Measurements from ENCODE around the gene ONECUT2.
A peak's percentile ranks its signal among the peaks of the same experiment; 100 is the strongest.

ONECUT2 gene

DNA sequence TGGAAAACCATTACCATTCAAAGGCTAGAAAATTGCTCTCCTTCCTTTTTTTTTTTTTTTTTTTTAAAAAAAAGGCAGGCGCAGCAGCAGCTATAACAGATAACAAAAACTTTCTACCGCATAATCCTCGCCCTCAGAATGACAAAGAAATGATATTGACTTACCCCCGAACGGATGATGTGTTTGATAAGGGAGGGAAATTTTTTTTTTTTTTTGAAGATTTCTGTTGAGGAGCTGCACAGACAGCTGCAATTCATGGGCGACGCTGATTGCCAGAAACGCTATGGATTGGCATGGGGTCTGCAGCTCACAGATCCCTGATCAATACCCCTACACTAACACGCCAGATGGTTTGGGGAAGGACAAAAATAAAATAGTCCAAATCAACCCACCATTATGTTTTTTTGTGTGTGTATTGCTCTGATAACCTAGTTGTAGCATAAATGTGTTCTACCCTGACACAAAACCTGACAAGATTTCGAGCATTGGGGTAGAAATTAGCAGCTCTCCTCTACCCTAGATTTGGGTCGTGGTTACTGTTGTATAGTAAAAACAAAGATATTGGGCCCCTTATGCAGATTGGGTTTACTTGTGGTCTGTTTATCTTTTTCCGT lies 3.6 kb upstream of the ONECUT2 start:
- DNase-seq = no peak

DNA sequence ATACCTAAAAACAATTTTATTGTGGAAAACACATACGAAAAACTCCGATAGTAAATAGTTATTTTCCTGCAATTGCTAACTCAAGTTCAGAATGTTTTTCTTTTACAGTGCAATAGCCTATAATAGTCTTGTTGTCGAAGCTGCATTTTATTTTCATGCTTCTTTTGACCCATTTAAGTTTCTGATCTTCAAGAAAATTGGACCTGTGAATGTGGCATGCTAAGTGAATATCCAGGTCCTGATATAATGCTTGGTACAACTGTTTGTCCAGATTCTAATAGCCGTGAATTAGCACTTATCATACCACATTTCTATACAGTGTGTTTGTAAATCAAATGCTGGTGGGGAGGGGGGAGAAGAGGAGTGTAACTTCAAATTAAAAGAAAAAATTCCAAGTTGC lies 3.0 kb upstream of the ONECUT2 start:
- DNase-seq = no peak

DNA sequence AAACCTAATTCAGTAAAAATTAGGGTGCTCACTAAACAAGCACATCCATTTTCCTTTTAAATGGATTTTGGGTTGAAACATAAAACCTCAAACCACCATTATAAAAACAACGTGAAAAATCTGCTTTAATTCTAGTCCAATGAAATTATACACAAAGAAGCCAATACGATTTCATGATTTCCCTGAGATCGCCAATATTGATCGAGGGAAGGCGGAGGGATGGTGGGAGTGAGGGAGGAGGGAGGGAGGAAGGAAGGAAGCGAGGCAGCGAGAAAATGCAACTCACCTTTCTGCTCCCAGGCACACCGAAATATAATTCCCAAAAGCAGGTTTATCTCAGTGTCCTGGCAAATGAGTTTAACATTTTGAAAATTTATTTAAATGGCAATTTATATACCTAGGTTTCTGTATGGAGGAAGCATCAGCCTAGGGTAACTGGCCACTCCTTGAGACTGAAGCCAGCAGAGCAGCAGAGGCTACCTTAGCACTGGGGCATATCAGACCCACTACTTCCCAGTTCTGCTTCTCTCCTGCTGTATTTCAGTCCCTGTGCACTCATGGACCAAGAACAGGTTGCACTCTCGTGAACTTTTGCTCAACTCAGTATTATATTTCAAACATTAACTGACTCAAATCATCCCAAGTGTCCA lies 2.3 kb upstream of the ONECUT2 start:
- no peak for DNase-seq

DNA sequence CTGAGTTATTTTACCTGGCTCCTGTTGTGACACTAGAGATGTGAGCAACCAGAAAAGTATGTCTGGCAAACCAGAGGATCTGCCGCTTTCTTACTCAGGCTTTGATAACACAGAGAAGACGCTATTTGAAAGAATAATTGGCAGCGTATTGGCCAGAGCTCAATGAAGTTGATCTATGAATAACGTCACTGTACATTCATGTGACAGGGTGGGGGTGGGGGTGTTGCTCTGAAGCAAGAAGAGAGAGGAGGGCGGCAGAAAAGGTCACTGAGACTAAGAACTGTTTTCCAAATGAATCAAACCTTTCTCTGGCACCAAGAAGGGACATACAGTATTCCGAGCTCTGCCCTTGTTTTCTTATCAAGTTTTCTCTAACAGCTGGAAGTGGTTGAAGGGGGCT lies 1.7 kb upstream of the ONECUT2 start:
- no peak for DNase-seq

DNA sequence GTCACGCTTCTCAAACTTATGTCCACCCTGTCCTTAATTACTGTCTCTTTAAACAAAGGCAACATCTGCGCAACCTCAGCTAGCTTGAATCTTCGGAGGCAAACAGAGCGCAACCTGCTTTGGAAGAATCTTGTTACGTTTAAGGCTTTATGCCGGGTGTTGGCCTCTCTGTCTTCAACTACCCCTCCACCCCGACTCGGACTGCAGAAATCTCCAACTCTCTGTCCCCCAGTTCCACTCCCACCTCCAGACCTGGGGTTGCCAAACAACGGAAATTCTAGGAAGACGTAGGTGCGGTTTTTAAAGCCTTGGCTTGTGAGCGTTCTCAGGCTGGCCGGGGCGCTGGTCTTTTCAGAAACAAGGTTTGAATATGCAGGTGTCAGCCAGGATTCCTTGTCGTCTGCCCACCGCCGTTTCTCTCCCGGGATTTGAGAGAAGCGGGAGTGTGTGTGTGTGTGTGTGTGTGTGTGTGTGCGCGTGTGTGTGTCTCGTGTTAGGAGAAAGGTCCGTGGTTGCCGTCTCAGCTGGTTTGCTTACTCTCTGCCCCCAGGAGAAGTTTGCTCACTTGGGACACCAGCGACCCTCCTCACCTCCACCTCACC lies 1.1 kb upstream of the ONECUT2 start:
- no peak for DNase-seq

DNA sequence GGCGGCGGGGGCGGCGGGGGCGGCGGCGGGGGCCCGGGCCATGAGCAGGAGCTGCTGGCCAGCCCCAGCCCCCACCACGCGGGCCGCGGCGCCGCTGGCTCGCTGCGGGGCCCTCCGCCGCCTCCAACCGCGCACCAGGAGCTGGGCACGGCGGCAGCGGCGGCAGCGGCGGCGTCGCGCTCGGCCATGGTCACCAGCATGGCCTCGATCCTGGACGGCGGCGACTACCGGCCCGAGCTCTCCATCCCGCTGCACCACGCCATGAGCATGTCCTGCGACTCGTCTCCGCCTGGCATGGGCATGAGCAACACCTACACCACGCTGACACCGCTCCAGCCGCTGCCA lies 644 bp downstream of the ONECUT2 start:
- no peak for DNase-seq

DNA sequence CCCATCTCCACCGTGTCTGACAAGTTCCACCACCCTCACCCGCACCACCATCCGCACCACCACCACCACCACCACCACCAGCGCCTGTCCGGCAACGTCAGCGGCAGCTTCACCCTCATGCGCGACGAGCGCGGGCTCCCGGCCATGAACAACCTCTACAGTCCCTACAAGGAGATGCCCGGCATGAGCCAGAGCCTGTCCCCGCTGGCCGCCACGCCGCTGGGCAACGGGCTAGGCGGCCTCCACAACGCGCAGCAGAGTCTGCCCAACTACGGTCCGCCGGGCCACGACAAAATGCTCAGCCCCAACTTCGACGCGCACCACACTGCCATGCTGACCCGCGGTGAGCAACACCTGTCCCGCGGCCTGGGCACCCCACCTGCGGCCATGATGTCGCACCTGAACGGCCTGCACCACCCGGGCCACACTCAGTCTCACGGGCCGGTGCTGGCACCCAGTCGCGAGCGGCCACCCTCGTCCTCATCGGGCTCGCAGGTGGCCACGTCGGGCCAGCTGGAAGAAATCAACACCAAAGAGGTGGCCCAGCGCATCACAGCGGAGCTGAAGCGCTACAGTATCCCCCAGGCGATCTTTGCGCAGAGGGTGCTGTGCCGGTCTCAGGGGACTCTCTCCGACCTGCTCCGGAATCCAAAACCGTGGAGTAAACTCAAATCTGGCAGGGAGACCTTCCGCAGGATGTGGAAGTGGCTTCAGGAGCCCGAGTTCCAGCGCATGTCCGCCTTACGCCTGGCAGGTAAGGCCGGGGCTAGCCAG lies 1.2 kb downstream of the ONECUT2 start:
- no peak for DNase-seq

DNA sequence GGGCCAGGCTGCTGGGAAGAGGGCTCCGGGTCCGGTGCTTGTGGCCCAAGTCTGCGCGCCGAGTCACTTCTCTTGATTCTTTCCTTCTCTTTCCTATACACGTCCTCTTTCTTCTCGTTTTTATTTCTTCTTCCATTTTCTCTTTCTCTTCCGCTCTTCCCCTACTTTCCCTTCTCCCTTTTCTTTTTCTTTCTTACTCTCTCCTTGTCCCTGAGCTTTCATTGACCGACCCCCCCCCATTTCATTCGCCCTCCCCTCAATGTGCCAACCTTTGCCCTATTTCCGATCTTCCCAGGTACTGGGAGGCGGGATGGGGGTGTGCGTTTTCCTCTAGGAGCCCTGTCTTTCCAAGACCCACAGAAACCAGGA lies 1.8 kb downstream of the ONECUT2 start:
- DNase-seq = no peak

DNA sequence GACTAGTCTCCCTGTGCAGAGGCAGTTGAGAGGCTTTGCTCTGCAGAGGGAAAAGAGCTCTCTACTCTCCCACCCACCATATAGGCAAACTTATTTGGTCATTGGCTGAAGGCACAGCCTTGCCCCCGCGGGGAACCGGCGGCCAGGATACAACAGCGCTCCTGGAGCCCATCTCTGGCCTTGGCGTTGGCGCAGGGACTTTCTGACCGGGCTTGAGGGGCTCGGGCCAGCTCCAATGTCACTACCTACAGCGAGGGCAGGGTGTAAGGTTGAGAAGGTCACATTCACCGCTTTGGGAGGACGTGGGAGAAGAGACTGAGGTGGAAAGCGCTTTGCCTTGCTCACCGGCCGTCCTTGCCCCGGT lies 2.2 kb downstream of the ONECUT2 start:
- DNase-seq = no peak

DNA sequence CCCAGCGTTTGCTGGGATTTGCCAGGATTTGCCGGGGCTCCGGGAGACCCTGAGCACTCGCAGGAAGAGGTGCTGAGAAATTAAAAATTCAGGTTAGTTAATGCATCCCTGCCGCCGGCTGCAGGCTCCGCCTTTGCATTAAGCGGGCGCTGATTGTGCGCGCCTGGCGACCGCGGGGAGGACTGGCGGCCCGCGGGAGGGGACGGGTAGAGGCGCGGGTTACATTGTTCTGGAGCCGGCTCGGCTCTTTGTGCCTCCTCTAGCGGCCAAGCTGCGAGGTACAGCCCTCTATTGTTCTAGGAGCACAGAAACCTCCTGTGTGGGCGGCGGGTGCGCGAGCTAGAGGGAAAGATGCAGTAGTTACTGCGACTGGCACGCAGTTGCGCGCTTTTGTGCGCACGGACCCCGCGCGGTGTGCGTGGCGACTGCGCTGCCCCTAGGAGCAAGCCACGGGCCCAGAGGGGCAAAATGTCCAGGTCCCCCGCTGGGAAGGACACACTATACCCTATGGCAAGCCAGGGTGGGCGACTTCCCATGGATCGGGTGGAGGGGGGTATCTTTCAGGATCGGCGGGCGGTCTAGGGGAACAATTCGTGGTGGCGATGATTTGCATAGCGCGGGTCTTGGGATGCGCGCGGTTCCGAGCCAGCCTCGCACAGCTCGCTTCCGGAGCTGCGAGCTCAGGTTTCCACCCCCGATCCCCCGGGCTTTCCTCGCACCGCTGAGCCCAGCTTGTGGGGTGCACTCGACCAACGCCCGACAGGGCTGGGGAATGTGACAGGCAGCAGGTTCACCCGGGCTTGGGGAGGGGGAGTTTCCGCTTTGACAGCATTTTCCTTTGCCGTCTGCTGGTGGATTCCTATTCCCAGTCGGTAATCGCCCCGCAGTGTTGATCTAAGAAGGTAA lies 2.8 kb downstream of the ONECUT2 start:
- DNase-seq = peak; percentile 63 to 66

DNA sequence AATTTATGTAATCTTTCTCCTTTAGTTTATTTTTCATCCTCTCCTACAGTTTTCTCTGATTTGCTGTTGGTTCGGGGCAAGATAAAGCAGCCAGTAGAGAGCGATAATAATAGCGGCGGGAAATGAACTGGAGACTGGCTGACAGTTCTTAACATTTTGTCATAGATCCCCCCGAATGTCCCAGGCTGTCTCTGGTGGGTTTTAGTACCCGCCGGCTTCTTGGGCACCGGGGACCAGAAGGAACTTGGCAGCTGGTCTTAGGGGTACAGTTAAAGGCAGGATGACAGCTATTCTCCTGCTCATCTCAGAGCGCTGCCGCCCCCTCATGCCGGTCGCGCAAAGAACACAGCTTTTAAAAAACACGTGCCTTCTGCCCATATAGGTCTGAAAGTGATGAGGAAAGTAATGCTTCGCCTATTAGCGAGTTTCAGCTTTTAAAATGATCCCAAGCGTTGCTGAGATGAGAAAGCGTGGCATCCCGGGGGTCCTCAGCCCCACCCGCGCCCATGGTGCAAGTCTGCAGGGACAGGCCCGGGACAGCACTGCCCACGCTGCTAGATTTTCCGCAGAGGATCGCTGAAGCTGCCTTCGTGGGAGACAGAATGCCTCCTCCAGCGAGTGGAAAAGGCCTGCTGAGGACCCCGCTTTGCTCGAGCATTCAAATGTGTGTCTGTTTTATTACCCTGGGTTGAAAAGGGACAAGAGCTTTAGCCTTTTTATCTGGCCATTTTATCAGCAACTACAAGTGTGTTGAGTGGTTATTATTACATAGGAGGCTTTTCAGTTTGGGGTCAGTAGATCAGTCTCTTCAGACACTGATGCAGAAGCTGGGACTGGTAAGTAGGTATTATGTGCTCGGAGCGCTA lies 3.8 kb downstream of the ONECUT2 start:
- peak; percentile 27 to 52 for DNase-seq

DNA sequence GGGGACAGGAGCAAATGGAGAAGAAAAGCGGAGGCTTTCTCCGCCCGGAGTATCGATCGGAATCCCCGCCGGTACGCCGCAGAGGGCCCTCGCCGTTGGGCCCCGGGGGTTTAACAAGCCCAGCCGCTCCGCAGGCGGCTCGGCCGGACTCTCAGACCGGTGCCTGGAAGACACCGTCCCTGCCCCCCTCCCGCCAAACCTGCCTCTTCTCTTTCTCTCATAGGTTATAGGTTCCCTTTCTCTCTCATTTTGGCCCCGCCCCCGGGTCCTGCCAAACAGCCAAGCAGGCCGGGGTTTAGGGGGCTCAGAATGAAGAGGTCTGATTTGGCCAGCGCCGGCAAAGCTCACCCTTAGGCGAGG lies 4.4 kb downstream of the ONECUT2 start:
- DNase-seq = no peak

DNA sequence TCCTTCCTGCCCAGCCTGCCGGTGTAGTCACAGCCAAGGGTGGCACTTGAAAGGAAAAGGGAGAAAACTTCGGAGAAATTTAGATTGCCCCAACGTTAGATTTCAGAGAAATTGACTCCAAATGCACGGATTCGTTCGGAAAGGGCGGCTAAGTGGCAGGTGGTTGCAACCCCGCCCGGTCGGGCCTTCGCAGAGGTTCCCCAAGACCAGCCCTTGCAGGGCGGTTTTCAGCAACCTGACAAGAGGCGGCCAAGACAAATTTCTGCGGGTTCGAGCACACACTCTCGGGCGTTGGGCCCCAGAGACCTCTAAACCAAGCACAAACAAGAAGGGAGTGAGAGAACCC lies 4.8 kb downstream of the ONECUT2 start:
- DNase-seq = no peak

DNA sequence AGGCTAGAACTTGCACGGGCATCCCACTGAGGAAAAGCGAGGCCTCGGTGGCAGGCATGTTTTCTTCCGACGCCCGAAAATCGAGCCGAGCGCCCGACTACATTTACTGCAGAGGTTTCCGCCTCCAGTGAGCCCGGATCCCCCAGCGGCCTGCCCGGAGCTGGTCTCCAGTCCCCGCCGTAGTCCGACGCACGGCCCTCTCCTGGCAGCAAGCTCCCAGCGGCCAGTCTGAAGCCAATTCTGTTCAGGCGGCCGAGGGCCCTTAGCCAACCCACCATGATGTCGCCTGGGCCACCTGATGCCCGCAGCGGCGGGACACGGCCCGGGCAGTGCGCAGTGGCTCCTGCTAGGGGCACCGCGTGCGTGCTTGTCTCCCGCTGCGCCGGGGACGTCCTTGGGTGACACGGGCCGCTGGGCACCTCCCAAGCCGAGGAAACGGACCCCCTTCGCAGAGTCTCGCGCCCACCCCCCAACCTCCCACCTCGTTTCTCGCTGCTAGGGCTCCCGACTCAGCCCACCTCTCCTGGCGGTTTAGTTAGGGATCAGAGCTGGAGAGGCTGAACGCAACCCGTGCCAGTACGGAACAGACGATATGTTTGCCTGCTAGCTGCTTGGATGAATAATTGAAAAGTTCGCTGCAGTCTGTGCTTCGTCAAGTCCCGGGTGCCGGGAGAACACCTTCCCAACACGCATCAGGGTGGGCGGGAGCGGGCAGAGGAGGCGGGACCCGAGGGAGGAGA lies 5.3 kb downstream of the ONECUT2 start:
- DNase-seq = no peak

DNA sequence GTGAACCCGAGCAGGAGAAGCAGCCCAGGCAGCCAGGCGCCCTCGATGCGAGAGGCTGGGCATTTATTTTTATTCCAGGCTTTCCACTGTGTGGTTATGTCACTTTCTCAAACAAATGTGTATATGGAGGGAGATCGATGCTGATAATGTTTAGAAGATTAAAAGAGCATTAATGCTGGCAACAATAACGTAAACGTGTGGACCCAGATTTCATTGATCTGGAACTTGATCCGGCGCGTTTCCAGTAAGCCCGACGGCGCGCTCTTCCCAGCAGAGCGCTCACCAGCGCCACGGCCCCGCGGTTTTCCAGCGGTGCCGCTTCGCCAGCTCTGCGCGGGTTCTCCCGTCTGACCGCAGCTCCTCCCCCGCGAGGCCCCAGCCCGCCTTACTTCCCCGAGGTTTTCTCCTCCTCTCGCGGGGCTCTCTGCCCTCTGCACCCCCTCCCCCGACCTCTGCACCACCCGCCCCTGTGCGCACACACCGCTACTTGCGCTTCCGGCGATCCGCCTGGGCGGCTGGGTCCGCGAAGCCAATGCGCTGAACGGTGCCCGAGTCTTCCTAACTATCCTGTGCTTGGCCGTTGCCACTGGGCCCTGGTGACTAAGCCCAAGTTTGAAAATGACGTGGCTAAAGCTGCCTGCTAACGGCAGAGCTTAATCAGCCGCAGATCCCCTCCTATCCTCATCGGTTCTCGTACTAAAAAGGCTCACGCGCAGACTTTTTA lies 6.1 kb downstream of the ONECUT2 start:
- DNase-seq = peak in 1 of 2 experiments; percentile 8

DNA sequence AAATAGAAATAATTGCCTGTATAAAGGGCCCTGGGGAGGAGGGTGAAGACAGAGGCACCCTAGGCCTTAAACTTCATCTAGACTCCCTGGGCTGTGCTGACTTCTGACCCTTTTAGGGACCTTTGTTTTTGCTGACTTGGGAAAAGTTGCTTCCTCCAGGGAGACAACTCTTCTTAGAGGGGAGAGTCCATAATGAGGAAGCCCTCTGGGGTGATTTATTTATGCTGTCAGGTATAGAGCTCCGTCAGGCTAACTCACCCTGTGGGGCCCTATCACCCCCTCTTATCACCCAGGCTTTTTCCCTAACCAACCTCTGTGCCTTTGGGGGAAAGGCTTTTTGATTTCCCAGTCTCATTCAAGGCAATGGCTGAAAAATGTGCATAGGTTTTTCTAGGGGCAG lies 8.1 kb downstream of the ONECUT2 start:
- no peak for DNase-seq

DNA sequence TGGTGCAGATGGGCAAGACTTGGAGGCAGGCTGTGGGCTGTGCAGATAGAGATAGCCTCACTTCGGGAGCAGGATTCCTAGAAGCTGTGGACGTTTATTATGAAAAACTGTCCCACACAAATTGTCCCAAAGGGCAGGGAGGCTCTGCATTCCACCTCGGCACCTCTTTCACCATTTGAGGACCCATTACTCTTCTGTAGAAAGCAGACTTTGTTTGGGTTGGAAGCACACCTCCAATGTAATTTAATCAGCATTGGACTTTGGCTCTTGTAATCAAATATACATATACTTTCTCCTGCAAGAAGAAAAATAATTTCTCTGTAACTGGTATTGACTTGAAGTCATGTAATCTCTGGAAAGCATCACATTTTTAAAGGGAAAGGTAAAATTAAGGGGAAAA lies 8.5 kb downstream of the ONECUT2 start:
- DNase-seq = no peak

DNA sequence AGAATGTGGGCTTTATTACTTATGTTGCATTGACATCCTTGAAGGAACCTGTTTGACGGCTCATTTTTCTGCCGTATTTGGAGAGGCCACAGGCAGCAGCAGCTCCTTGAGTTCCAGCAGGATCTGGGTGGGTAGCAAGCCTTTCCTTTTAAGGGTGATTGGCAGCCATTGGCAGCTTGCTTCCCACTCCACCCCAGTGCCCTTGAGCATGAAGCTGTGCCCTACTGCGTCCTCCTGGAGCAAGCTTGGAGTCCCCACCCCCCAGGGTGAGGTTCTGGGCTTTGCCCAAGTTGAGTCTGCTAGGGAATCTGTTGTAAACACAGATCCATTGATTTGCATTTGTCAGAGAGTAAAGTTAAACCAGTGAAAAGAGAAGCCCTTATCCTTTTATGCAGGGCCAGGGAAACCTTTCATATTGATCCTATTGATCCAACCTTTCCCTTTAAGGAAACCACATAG lies 9.2 kb downstream of the ONECUT2 start:
- DNase-seq = no peak

DNA sequence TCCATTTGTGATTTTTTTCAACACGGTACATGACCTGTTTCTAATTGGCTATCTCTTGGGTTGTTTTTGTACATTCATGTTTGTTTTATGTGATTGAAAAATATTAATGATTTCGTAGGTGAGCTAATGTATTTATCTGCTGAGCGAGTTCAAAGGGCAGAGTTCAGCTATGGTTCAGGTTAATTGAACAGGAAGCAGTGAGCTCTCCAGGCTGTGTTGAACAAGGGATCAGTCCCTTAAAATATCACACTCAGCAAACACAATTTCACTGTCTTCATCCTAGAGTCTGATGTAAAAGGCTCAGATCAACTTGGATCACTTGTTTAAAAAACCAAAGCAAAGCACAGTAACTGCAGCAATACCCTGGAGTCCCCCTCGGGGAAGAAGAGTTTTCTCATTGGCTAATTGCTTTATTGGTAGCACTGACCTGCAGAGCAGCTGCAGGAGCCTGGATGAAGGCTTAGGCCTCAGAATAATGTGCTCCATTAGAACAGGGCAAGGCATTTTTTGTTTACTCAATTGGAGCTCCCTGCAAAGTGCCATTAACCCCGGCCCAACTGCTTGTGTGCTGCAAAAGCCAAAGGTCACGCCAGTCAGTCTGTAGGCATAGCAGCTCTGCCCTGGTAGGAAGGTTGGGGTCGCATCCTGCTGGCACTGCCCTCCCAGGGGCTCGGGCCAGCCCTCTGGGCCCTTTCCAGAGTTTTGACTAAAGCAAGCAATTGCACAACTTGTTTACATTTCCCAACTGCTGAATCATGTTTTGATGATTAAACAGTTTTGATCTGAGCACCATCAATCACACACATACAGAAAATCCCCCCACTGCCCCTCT lies 10.5 kb downstream of the ONECUT2 start:
- DNase-seq = no peak

DNA sequence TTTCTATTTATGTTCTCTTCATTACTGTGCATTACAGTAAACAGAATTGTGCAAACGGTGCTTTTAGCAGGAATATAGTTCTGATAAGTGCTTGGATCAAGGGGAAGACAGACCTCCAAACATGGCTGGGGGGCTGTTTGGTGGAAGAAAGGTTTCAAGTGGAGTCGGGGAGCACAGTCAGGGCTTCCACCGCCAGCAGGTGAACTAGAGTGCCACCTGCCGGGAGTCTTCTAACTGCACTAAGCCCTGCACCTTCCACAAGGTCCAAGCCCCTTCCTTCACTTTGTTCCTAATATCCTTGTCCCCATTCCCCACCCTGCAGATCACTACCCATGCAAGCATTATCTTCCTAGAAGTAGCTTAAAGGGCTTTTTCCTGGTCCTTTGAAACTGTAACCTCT lies 11.1 kb downstream of the ONECUT2 start:
- peak; percentile 47 to 67 for DNase-seq
